H9 (cell line): ENCODE measurements around the gene ATP6V1B1. TPM values are rescaled to one million over a fixed set of nuclear protein-coding genes. Genes with fewer than 3 reads are reported as not detected.

Source experiments
- DNase-seq: peaks from one replicate; pipeline ENCODE4 v3.0.0-alpha.2; 2017
- H2AFZ ChIP-seq: one replicate; pipeline ENCODE4 v1.6.1; 2013; ENCODE audit warnings: mild to moderate bottlenecking, low read length, control low read depth, moderate library complexity
- H2AK5ac ChIP-seq: 2 replicates; pipeline ENCODE4 v1.6.1; 2013; ENCODE audit warnings: low read length, control low read depth, mixed read lengths; ENCODE audit not compliant: insufficient read length
- H2BK120ac ChIP-seq: one replicate; pipeline ENCODE4 v1.6.1; 2013; ENCODE audit warnings: low read depth, mild to moderate bottlenecking, low read length, control low read depth, inconsistent platforms; ENCODE audit not compliant: poor library complexity, severe bottlenecking
- H2BK12ac ChIP-seq: 2 replicates; pipeline ENCODE4 v1.6.1; 2013; ENCODE audit warnings: low read length, control low read depth, mixed read lengths, low read depth; ENCODE audit not compliant: insufficient read length
- H2BK15ac ChIP-seq: 2 replicates; pipeline ENCODE4 v1.6.1; 2013; ENCODE audit warnings: low read depth, low read length, control low read depth
- H2BK20ac ChIP-seq: one replicate; pipeline ENCODE4 v1.6.1; 2013; ENCODE audit warnings: low read depth, mild to moderate bottlenecking, low read length, control low read depth, inconsistent platforms; ENCODE audit not compliant: poor library complexity, severe bottlenecking
- H2BK5ac ChIP-seq: 2 replicates; pipeline ENCODE4 v1.6.1; 2013; ENCODE audit warnings: low read length, control low read depth, mixed read lengths; ENCODE audit not compliant: insufficient read length
- H3K14ac ChIP-seq: 2 replicates; pipeline ENCODE4 v1.6.1; 2013; ENCODE audit warnings: low read length, control low read depth; ENCODE audit not compliant: insufficient read depth
- H3K18ac ChIP-seq: 2 replicates; pipeline ENCODE4 v1.6.1; 2013; ENCODE audit warnings: low read depth, mild to moderate bottlenecking, mixed read lengths, low read length, control low read depth; ENCODE audit not compliant: insufficient read length
- H3K23ac ChIP-seq: 2 replicates; pipeline ENCODE4 v1.6.1; 2013; ENCODE audit warnings: low read length, control low read depth, mixed read lengths, low read depth; ENCODE audit not compliant: insufficient read length
- H3K23me2 ChIP-seq: 2 replicates; pipeline ENCODE4 v1.6.1; 2013; ENCODE audit warnings: low read depth, mild to moderate bottlenecking, mixed read lengths, low read length, control low read depth; ENCODE audit not compliant: insufficient read length, poor library complexity, severe bottlenecking
- H3K27ac ChIP-seq: 2 replicates; pipeline ENCODE4 v1.5.1; 2013; ENCODE audit warnings: low read length, control low read depth, mixed read lengths, low read depth; ENCODE audit not compliant: insufficient read length
- H3K27me3 ChIP-seq: 2 replicates; pipeline ENCODE4 v1.6.1; 2013; ENCODE audit warnings: low read length, control low read depth, inconsistent platforms; ENCODE audit not compliant: insufficient read depth
- H3K4ac ChIP-seq: 2 replicates; pipeline ENCODE4 v1.6.1; 2013; ENCODE audit warnings: low read depth, mild to moderate bottlenecking, control low read depth, inconsistent platforms, low read length, moderate library complexity
- H3K4me1 ChIP-seq: 2 replicates; pipeline ENCODE4 v1.6.1; 2013; ENCODE audit warnings: low read length, control low read depth, inconsistent platforms; ENCODE audit not compliant: insufficient read depth
- H3K4me2 ChIP-seq: 2 replicates; pipeline ENCODE4 v1.6.1; 2013; ENCODE audit warnings: low read length, control low read depth, mixed read lengths; ENCODE audit not compliant: insufficient read length, insufficient read depth
- H3K56ac ChIP-seq: 2 replicates; pipeline ENCODE4 v1.6.1; 2013; ENCODE audit warnings: low read depth, mild to moderate bottlenecking, mixed read lengths, low read length, control low read depth; ENCODE audit not compliant: insufficient read length
- H3K79me1 ChIP-seq: 2 replicates; pipeline ENCODE4 v1.6.1; 2013; ENCODE audit warnings: low read depth, mild to moderate bottlenecking, moderate library complexity, low read length, control low read depth, inconsistent platforms; ENCODE audit not compliant: insufficient read depth, poor library complexity, severe bottlenecking
- H3K79me2 ChIP-seq: 2 replicates; pipeline ENCODE4 v1.6.1; 2013; ENCODE audit warnings: low read length, control low read depth, inconsistent platforms; ENCODE audit not compliant: insufficient read depth
- H3K9ac ChIP-seq: 2 replicates; pipeline ENCODE4 v1.6.1; 2013; ENCODE audit warnings: low read length, control low read depth, mixed read lengths; ENCODE audit not compliant: insufficient read length; ENCODE audit errors: extremely low read depth
- H3K9me3 ChIP-seq: one replicate; pipeline ENCODE4 v1.6.1; 2013; ENCODE audit warnings: low read depth, low read length, inconsistent platforms; ENCODE audit not compliant: control insufficient read depth
- H3T11ph ChIP-seq: one replicate; pipeline ENCODE4 v1.6.1; 2013; ENCODE audit warnings: mild to moderate bottlenecking, low read length, control low read depth, inconsistent platforms
- H4K20me1 ChIP-seq: one replicate; pipeline ENCODE4 v1.6.1; 2013; ENCODE audit not compliant: control insufficient read depth, insufficient read length, insufficient read depth
- H4K5ac ChIP-seq: 2 replicates; pipeline ENCODE4 v1.6.1; 2013; ENCODE audit warnings: low read depth, mild to moderate bottlenecking, mixed read lengths, low read length, control low read depth; ENCODE audit not compliant: insufficient read length
- H4K8ac ChIP-seq: replicated peaks from 2 replicates; pipeline ENCODE4 v1.6.1; 2013; ENCODE audit warnings: low read length, control low read depth, mixed read lengths, low read depth; ENCODE audit not compliant: insufficient read length
- H4K91ac ChIP-seq: 2 replicates; pipeline ENCODE4 v1.6.1; 2013; ENCODE audit warnings: low read depth, mild to moderate bottlenecking, moderate library complexity, mixed read lengths, low read length, control low read depth; ENCODE audit not compliant: insufficient read length
- H3K27ac Mint-ChIP-seq, 3 experiments: 2 replicates in 2 of 3; 3 replicates in 1 of 3; pipeline ENCODE4 v1.8.0; 2020 to 2021; ENCODE audit warnings: mixed read lengths in 3 of 3, mild to moderate bottlenecking in 1 of 3, moderate library complexity in 1 of 3
- H3K27me3 Mint-ChIP-seq: 2 replicates; pipeline ENCODE4 v1.8.0; 2021; ENCODE audit warnings: low read depth, mild to moderate bottlenecking, moderate library complexity, mixed read lengths
- H3K36me3 Mint-ChIP-seq, 3 experiments: 2 replicates in 2 of 3; 3 replicates in 1 of 3; pipeline ENCODE4 v1.8.0; 2020 to 2021; ENCODE audit warnings: low read depth in 3 of 3, mixed read lengths in 3 of 3; ENCODE audit not compliant: insufficient read depth in 1 of 3
- H3K4me1 Mint-ChIP-seq, 2 experiments: 2 replicates each; pipeline ENCODE4 v1.8.0; 2020; ENCODE audit warnings: mixed read lengths in 2 of 2
- H3K4me3 Mint-ChIP-seq, 2 experiments: 2 replicates in 1 of 2; 3 replicates in 1 of 2; pipeline ENCODE4 v1.8.0; 2020 to 2021; ENCODE audit warnings: mild to moderate bottlenecking in 2 of 2, mixed read lengths in 2 of 2, moderate library complexity in 1 of 2
- H3K9me3 Mint-ChIP-seq, 2 experiments: 2 replicates in 1 of 2; 3 replicates in 1 of 2; pipeline ENCODE4 v1.8.0; 2020; ENCODE audit warnings: mild to moderate bottlenecking in 2 of 2, mixed read lengths in 2 of 2, moderate library complexity in 1 of 2
- CTCF ChIP-seq: fragments of 200-600 bp; sonication (generic); conservative IDR thresholded peaks from 3 replicates; pipeline ENCODE4 v1.8.0; 2021; ENCODE audit warnings: antibody characterized with exemption, mild to moderate bottlenecking
- WGBS: extraction: QIAGEN DNeasy Blood & Tissue Kit; methylation state at CpG from one replicate; pipeline ENCODE4 v1.1.7; 2013; ENCODE audit warnings: missing lambda C conversion rate, low lambda C conversion rate, mixed read lengths; ENCODE audit not compliant: insufficient read length; ENCODE audit errors: extremely low coverage; 5-methylcytosine and 5-hydroxymethylcytosine counted together
- total RNA-seq: library from RNA; stranded (reverse); gene quantifications from 2 replicates; pipeline ENCODE4 v1.2.1, GENCODE V29; 2021

The ATP6V1B1 gene
- total RNA-seq, 1 experiment from 2014 or later = not detected

DNA sequence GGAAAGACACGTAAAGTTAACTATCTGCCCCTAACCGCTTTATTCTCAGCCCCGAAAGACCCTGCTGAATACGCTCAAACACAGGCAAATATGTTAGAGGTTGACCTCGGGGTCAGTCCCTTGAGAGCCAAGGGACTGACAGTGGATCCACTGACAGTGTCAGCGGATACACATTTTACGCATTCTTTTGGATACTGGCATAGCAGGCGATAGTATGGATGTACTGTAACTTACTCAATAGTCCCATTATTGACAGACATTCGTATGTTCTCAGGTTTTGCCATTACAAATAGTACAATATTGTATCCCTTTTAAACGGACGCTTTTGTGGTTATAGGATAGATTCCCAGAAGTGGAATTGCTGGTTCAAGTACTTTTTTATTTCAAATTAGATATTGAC is 13.4 kb downstream of the ATP6V1B1 start:
- Mint-ChIP-seq H3K27me3 (peaks cover 87% of the 10 kb centered on the region), H3K4me1 (peaks cover 13 to 16% of the 10 kb centered on the region in 2 experiments), H3K9me3 (no peaks in the 10 kb centered on the region; a peak in 1 of 5 replicates), H3K36me3 (no peaks in the 10 kb centered on the region; a peak in 1 of 7 replicates), H3K27ac (no peak overlapping the region), H3K4me3 (no peak overlapping the region; a peak in 1 of 5 replicates)
- H3K4me2 ChIP-seq = no peak overlapping the region
- H3K9me3 ChIP-seq = no peaks in the 10 kb centered on the region
- no peaks in the 10 kb centered on the region for H4K20me1 ChIP-seq
- TF ChIP-seq CTCF = no peak
- no peak overlapping the region for H4K8ac ChIP-seq
- H3K9ac ChIP-seq = no peak overlapping the region
- no peaks in the 10 kb centered on the region for H3K4me1 ChIP-seq
- no peak overlapping the region for H4K91ac ChIP-seq
- no peak overlapping the region for H3K23ac ChIP-seq
- H2BK20ac ChIP-seq = no peak overlapping the region
- no peak overlapping the region for H3K4ac ChIP-seq
- no peak for DNase-seq
- no peaks in the 10 kb centered on the region for H3K79me2 ChIP-seq
- no peaks in the 10 kb centered on the region for H3K23me2 ChIP-seq
- no peak overlapping the region for H3K27ac ChIP-seq
- H3K56ac ChIP-seq = no peak overlapping the region
- H3K79me1 ChIP-seq = no peaks in the 10 kb centered on the region
- H2AK5ac ChIP-seq = no peak overlapping the region
- no peak overlapping the region for H2BK12ac ChIP-seq
- no peak overlapping the region for H2AFZ ChIP-seq
- H2BK120ac ChIP-seq = no peak overlapping the region
- H3K14ac ChIP-seq = no peak overlapping the region
- H2BK15ac ChIP-seq = no peak overlapping the region
- no peak overlapping the region for H4K5ac ChIP-seq
- H3K27me3 ChIP-seq = peaks cover 12% of the 10 kb centered on the region; the same call in 1 of the 2 replicates
- H2BK5ac ChIP-seq = no peak overlapping the region
- WGBS = no CpG with 5 or more reads among the region's 11 CpGs
- H3T11ph ChIP-seq = no peak overlapping the region
- H3K18ac ChIP-seq = no peak overlapping the region
